ENCODE results near the gene CARMIL1. TPM values are rescaled to one million over a fixed set of nuclear protein-coding genes. Genes with fewer than 3 reads are reported as not detected.

CARMIL1 gene
- total and polyA plus RNA-seq, 10 donors: 3.7 to 34.8 (median 9.3) TPM

GRCh38 chr6:25617997-25618396 is 338.8 kb downstream of the CARMIL1 start:
- no peak overlapping the region for H3K4me3 ChIP-seq
- 90 to 98% (median 92%) methylated on average over 2 of the region's 2 CpGs for WGBS, 5 donors
- peaks cover 0 to 6% (median 0%) of the 10 kb centered on the region in 6 donors for H3K4me1 ChIP-seq
- intact Hi-C loops (cut with DNase I; ENCODE audit: low total_unique reads): no loop called here
- TF ChIP-seq POLR2A (IDR thresholded peaks at IDR 0.05): no peak
- no peak for TF ChIP-seq POLR2AphosphoS5 (IDR thresholded peaks at IDR 0.05)
- TF ChIP-seq CTCF (IDR thresholded peaks at IDR 0.05 in 8 of 11, conservative IDR thresholded peaks at IDR 0.05 in 3 of 11): no peak
- no peak overlapping the region for H3K27ac ChIP-seq
- H3K9me3 ChIP-seq: no peaks in the 10 kb centered on the region
- H3K36me3 ChIP-seq: peaks cover 0 to 17% (median 0%) of the 10 kb centered on the region in 6 donors
- no peaks in the 10 kb centered on the region for H3K27me3 ChIP-seq (replicated peaks in 1 of 7)
- DNase-seq: no peak

- H3K36me3 ChIP-seq: peaks cover 0 to 10% (median 0%) of the 10 kb centered on the region in 6 donors
- peaks cover 0 to 6% (median 0%) of the 10 kb centered on the region in 6 donors for H3K4me1 ChIP-seq
- TF ChIP-seq CTCF (IDR thresholded peaks at IDR 0.05 in 8 of 11, conservative IDR thresholded peaks at IDR 0.05 in 3 of 11): no peak
- TF ChIP-seq POLR2AphosphoS5 (IDR thresholded peaks at IDR 0.05): no peak
- no peak for TF ChIP-seq POLR2A (IDR thresholded peaks at IDR 0.05)
- H3K9me3 ChIP-seq: no peaks in the 10 kb centered on the region
- WGBS, 5 donors: 48 to 66% (median 58%) methylated on average over 4 of the region's 4 CpGs
- no peak for DNase-seq
- no peak overlapping the region for H3K27ac ChIP-seq
- intact Hi-C loops (cut with DNase I; ENCODE audit: low total_unique reads): no loop called here
- no peaks in the 10 kb centered on the region for H3K27me3 ChIP-seq (replicated peaks in 1 of 7)
- no peak overlapping the region for H3K4me3 ChIP-seq
These were observed 340.0 kb downstream of the CARMIL1 start for GRCh38 chr6:25619217-25619616.

- peaks cover 0 to 10% (median 0%) of the 10 kb centered on the region in 6 donors for H3K36me3 ChIP-seq
- intact Hi-C loops (cut with DNase I; ENCODE audit: low total_unique reads): no loop called here
- DNase-seq: no peak
- H3K27me3 ChIP-seq (replicated peaks in 1 of 7): no peaks in the 10 kb centered on the region
- no peaks in the 10 kb centered on the region for H3K9me3 ChIP-seq
- H3K4me3 ChIP-seq: no peak overlapping the region
- peaks cover 0 to 6% (median 0%) of the 10 kb centered on the region in 6 donors for H3K4me1 ChIP-seq
- TF ChIP-seq POLR2AphosphoS5 (IDR thresholded peaks at IDR 0.05) (no peak), CTCF (IDR thresholded peaks at IDR 0.05 in 8 of 11, conservative IDR thresholded peaks at IDR 0.05 in 3 of 11) (no peak), POLR2A (IDR thresholded peaks at IDR 0.05) (no peak)
- 93 to 97% (median 94%) methylated on average over 2 of the region's 2 CpGs for WGBS, 5 donors
- no peak overlapping the region for H3K27ac ChIP-seq
These were observed 341.2 kb downstream of the CARMIL1 start for GRCh38 chr6:25620391-25620790.

GRCh38 chr6:25623065-25623464 is 343.9 kb downstream of the CARMIL1 start:
- WGBS, 5 donors: 57 to 78% (median 71%) methylated on average over 1 of the region's 1 CpG
- Histone ChIP-seq H3K9me3 (no peaks in the 10 kb centered on the region), H3K4me1 (peaks cover 0 to 2% (median 0%) of the 10 kb centered on the region in 6 donors), H3K4me3 (no peak overlapping the region), H3K27me3 (replicated peaks in 1 of 7) (peaks cover 0 to 11% (median 0%) of the 10 kb centered on the region in 7 donors), H3K36me3 (peaks cover 0 to 10% (median 0%) of the 10 kb centered on the region in 6 donors), H3K27ac (no peak overlapping the region)
- DNase-seq: no peak
- intact Hi-C loops (cut with DNase I; ENCODE audit: low total_unique reads): no loop called here
- TF ChIP-seq POLR2AphosphoS5 (IDR thresholded peaks at IDR 0.05) (no peak), CTCF (IDR thresholded peaks at IDR 0.05 in 8 of 11, conservative IDR thresholded peaks at IDR 0.05 in 3 of 11) (no peak), POLR2A (IDR thresholded peaks at IDR 0.05) (no peak)

All from spleen (tissue), 11 donors.